GM04504 (cell line): ENCODE data around the gene DMTF1.

Experiments
- DNase-seq: peaks from one replicate; pipeline ENCODE4 v3.0.0-alpha.2; 2012; ENCODE audit warnings: low read depth

Gene DMTF1

GRCh38 chr7:87147500-87147899 is 4.8 kb upstream of the DMTF1 start:
- DNase-seq, result no peak

GRCh38 chr7:87148332-87148955 is 3.8 kb upstream of the DMTF1 start:
- DNase-seq, result no peak

DNA sequence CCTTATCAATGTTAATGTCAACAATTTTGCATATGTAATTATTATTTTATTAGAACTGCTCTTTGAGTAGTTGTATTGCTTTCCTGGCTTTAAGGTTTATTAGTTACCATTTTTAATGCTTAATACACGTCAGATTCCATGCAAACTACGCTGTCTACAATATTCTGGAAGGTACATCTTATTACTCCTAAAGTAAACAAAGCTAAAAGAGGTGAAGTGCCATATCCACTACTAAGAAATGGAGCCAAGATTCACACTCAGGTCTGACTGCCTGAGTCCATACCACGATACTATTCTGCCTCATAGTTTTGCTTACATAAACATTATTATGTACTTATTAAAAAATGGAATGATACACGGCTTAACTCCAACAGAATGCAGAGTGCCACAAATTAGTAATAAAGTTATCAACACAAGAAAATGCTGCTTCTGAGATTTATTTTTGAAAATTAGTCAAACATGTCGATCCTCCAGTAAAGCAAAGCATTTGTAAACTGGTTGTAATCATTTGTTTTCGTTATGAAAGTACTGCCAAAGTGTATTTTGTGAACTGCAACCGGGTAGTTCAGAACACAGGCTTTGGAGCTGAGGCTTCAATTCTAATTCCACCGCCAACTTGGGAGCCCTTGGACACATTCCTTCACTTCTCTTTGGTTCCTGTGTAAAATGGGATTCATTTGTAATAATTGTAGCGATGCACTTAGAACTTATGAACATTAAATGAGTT is 1.1 kb upstream of the DMTF1 start:
- DNase-seq, result no peak

GRCh38 chr7:87151729-87152111 is 533 bp upstream of the DMTF1 start:
- DNase-seq, result no peak

DNA sequence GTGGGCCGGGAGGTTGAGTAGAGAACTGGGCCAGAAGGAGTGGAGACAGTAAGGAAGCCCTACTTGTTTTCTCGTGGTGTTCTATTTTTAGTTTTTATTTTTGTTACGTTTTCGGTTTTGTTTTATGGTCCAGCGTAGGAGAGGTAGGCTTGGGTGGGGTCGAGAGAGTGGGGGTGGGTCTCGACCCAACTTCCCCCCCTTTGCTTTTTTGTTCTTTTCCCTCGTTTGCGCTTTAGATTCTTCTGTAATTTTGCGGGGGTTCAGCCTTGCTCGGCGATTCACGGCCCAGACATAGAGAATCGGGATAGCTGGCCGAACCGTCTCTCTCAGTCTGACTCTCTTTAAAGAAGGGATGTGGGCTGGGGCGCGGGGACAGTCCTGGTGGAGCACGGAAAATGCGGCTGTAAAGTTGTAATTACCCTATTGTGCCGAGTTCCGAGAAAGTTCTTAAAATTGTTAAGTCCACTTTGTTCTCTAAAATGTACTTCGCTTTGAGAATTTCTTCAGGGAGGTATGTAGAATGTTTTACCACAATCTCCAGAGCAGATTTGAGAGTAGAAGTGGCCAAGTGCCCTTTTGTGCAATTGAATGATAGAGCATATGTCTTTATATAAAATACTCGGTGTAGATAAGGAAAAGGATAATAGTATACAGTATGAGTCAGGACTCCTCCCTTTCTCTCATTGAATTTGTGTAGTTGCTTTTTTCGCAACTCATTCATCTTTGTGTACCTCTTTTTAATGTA is 816 bp downstream of the DMTF1 start:
- DNase-seq, result no peak

DNA sequence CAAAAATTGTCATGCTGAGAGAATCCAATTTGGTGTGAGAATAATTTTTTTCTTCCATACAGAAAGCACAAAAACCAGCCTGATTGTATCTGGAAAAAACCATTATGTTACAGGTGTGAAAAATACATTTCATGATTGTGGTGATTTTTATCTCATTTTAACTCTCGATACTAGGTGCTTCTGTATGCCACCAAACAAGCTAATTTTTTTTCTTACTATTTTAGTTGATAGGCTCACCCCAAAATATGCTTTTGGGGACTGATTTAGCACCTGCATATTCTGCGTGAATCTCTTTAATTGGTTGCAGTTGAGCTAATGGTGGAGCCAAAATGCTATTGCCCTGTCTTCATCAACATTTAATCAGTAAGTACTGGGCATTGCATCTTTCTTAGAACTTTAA is 1.9 kb downstream of the DMTF1 start:
- no peak for DNase-seq

DNA sequence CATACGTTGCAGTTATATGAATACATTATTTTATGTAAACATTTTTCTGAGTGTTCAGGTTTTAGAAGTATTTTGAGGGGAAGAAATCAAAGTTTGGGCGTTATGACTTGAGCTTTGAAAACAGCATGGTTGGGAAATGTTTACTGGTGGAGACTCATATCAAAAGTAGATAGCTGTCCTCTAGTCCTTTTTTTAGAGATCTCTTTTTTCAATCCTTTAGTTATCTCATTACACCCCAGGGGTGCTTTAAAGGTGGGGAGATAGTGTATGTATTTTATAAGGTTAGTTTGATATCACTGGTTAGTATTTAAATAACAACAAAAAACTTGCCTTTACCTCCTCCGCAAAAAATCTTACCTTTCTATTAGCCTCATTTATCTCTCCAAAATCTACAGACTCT is 2.3 kb downstream of the DMTF1 start:
- no peak for DNase-seq

- no peak for DNase-seq
Measured at GRCh38 chr7:87155788-87156187, 3.5 kb downstream of the DMTF1 start.

GRCh38 chr7:87156709-87157108 is 4.5 kb downstream of the DMTF1 start:
- DNase-seq, result no peak

DNA sequence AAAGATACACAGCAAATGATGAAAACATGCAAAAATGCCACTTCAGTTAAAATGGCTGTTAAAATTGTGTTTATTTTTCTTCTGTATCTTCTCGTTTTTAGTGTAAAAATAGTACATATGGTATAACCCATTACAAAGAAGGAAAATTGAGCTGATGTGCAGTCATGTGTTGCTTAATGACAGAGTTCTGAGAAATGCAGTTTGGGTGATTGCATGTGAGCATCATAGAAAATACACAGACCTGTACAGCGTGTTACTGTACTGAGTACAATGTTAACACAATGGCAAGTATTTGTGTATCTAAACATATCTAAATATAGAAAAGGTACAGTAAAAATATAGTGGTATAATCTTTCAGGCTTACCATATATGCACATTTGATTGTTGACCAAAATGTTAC is 7.3 kb downstream of the DMTF1 start:
- DNase-seq, result no peak

DNA sequence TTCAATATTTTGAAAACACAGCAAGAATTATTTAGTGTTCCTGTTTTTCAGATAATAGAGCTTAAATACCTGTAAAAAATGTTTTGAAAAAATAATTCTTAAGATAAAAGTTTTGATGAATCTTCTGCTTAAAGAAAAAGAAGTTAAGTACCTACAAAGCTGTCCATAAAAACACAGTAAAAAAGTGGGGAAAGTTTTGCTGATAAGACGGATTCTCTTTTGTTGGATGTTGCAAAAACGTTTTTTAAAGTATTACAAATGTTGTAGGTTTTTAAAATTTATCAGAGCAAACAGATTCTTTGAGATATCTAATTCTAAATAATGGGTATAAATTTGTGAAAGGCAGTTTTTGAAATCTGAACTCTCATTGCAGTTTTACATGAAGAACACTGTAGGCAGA is 12.2 kb downstream of the DMTF1 start:
- DNase-seq, result no peak

DNA sequence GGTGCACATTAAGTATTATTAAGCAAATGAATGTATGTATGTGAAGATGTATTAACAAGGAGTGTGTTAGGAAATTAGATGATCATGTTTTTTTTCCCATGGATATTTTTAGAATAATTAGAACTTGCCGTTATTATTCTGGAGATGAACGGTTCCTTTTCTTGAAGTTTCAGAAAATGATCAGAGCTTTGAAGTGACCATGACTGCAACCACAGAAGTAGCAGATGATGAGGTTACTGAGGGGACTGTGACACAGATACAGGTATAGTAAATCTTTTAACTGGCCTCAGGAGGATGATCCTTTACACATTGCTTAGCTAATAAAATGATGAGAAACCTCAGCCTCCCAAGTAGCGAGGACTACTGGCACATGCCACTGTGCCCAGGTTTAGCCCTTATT is 18.6 kb downstream of the DMTF1 start:
- no peak for DNase-seq

GRCh38 chr7:87171282-87171934 is 19.2 kb downstream of the DMTF1 start:
- DNase-seq, result no peak

DNA sequence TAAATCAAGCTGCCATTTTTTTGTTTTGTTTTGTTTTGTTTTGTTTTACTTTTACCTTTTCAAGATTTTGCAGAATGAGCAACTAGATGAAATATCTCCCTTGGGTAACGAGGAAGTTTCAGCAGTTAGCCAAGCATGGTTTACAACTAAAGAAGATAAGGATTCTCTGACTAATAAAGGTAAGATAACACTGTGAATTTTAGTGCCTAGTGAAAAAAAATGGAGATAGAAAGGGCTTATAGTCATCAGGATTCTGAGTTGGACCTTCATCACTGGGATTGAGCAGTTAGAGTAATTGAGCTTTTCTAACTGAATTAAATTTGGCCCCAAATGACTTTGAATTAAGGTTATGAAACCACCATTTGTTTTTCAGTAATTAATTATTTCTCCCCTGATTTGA is 21.2 kb downstream of the DMTF1 start:
- no peak for DNase-seq

- DNase-seq, result no peak
Measured at GRCh38 chr7:87178320-87178719, 26.1 kb downstream of the DMTF1 start.

GRCh38 chr7:87179180-87179579 is 26.9 kb downstream of the DMTF1 start:
- no peak for DNase-seq

GRCh38 chr7:87187120-87187519 is 34.9 kb downstream of the DMTF1 start:
- DNase-seq, result no peak

DNA sequence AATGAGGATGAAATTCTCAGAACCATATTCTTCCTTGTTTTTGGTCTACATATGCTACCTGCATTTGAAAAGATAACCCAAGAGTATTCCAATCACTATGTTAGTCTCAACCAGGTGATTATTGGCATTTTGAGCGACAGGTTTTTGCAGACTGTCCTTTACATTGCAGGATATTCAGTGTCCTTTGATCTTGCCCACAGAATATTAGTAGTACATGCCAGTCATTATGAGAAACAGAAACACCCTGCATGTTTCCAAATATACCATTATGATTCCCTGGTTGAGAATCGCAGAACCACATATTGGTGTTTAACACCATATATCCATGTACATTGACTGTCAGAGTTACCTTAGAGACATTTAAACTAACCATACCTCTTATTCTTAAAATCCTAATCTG is 36.7 kb downstream of the DMTF1 start:
- DNase-seq, result no peak

GRCh38 chr7:87190783-87191182 is 38.5 kb downstream of the DMTF1 start:
- no peak for DNase-seq

DNA sequence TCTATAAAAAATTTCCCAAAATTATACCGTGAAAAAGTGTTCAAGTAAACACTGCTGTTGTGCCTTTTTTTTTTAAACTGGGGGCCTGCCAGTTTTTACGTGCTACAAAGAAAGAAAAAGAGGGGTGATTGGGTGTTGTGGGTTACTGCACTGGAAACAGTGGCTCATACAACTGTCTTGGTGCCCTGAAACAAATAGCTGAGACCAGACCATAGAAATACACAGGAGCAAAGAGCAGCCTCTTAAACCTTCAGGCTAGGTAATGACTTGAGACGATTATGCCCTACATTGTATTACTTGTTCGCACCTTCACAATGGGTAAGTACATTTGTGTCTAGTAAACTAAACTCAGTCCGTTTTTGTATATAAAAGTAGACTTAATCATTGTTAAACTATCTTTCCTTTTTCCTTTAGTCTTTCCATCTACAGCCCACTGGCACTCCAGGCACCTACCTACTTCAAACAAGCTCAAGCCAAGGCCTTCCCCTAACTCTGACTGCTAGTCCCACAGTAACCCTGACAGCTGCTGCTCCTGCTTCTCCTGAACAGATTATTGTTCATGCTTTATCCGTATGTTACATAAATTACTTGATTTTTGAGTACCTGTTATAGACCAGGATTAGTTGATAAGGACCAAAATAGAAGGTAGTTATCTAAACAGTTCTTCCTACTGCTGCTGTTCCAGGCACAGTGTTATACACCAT is 40.7 kb downstream of the DMTF1 start:
- DNase-seq, result no peak

DNA sequence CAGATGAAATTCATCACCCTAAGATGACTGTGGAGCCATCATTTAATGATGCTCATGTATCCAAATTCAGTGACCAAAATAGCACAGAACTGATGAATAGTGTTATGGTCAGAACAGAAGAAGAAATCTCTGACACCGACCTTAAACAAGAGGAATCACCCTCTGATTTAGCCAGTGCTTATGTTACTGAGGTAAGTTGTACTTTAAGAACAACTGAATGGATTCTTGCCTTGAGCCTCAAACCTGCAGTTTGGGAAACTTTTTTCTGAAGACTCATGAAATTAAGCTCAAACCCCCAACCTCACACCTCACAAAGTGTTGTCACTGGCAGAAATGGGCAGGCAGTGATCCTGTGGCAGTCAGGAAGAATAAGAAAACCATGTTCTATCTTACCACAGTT is 41.7 kb downstream of the DMTF1 start:
- no peak for DNase-seq

GRCh38 chr7:87199241-87199640 is 47.0 kb downstream of the DMTF1 start:
- DNase-seq, result no peak
